Heart left ventricle (tissue), 13 donors: ENCODE measurements around the gene LRMDA.

Experiments used
- POLR2A ChIP-seq, 2 donors: fragments of 450-650 bp; IDR thresholded peaks; one replicate each; pipeline ENCODE4 v1.6.1; 2017; ENCODE audit warnings: antibody characterized with exemption in 2 of 2, mild to moderate bottlenecking in 2 of 2, moderate library complexity in 2 of 2
- TF ChIP-seq, protein P1 (sequence below), 12 donors: fragments of 200-600 bp; sonication (generic) in 4 of 12; IDR thresholded peaks; one replicate each; pipeline versions ENCODE4 v1.5.0 to v1.8.0; 2018 to 2022; ENCODE audit warnings: antibody characterized with exemption in 12 of 12, mild to moderate bottlenecking in 5 of 12
- donor health status: ischemic (EF 13 %, LVEDD 7.1; RV severe dilation, severe dysfunction).
- donor health status: DM: no; HTN: yes; CAD: no.
- donor health status: DM: no; HTN: no; CAD: no.
- donor health status: ischemic (EF 25% LVEDD 6.9; RV normal size, moderate dysfunction).
- donor health status: ischemic (EF 25% LVEDD 5.7; RV mildly dilated, moderate dysfunction).
- donor health status: ischemic (EF 35%, LVEDD 5.7; RV mildly dilated, moderate dysfunction).
- donor health status: nonischemic (EF 11% LVEDD 7.7; RV severe dilation, severe dysfunction).
- donor health status: DM: yes; HTN: yes; CAD: no.
- donor health status: PGD.
- donor health status: ischemic (EF 29% LVEDD 5.4; RV normal size, mild dysfunction).
- donor health status: nonischemic (EF 23%, LVEDD 6.1; RV moderate dilation, normal function).

DNA sequence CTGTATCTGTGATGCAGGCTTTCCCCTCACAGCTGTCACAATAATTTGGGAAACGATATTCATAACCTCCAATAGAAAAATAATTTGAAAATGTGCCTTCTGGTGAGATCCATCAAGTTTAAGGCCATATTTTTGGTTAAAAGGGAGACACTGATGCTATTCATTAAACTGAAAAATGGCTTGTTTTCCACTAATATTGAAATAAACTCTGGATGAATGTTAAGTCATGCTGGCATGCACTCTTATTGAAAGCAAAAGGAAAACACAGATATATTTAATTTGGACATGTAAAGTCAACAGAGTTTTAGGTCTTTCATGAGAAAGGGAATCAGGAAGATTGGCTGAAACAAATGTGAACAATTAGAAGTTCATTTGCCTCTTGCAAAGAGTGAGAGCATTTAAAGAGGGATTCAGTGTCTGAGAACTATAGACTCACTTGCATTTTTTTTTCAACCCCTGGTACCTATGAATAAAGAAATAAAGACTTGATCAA, 879.2 kb downstream of the LRMDA start:
- TF ChIP-seq, protein P1, sequence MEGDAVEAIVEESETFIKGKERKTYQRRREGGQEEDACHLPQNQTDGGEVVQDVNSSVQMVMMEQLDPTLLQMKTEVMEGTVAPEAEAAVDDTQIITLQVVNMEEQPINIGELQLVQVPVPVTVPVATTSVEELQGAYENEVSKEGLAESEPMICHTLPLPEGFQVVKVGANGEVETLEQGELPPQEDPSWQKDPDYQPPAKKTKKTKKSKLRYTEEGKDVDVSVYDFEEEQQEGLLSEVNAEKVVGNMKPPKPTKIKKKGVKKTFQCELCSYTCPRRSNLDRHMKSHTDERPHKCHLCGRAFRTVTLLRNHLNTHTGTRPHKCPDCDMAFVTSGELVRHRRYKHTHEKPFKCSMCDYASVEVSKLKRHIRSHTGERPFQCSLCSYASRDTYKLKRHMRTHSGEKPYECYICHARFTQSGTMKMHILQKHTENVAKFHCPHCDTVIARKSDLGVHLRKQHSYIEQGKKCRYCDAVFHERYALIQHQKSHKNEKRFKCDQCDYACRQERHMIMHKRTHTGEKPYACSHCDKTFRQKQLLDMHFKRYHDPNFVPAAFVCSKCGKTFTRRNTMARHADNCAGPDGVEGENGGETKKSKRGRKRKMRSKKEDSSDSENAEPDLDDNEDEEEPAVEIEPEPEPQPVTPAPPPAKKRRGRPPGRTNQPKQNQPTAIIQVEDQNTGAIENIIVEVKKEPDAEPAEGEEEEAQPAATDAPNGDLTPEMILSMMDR (IDR thresholded peaks at IDR 0.05), result no peak
- TF ChIP-seq POLR2A (IDR thresholded peaks at IDR 0.05), result no peak
